ENCODE results near the gene AP2S1. TPM values are rescaled to one million over a fixed set of nuclear protein-coding genes. Genes with fewer than 3 reads are reported as not detected.
"Not testable (repeated sequence)": the region's sequence is repeated elsewhere in the genome, so short reads cannot be mapped to it uniquely, and the experiment has no call there.

AP2S1 gene
- polyA plus RNA-seq, 5 donors: 85.0 to 132 (median 108) TPM

DNA sequence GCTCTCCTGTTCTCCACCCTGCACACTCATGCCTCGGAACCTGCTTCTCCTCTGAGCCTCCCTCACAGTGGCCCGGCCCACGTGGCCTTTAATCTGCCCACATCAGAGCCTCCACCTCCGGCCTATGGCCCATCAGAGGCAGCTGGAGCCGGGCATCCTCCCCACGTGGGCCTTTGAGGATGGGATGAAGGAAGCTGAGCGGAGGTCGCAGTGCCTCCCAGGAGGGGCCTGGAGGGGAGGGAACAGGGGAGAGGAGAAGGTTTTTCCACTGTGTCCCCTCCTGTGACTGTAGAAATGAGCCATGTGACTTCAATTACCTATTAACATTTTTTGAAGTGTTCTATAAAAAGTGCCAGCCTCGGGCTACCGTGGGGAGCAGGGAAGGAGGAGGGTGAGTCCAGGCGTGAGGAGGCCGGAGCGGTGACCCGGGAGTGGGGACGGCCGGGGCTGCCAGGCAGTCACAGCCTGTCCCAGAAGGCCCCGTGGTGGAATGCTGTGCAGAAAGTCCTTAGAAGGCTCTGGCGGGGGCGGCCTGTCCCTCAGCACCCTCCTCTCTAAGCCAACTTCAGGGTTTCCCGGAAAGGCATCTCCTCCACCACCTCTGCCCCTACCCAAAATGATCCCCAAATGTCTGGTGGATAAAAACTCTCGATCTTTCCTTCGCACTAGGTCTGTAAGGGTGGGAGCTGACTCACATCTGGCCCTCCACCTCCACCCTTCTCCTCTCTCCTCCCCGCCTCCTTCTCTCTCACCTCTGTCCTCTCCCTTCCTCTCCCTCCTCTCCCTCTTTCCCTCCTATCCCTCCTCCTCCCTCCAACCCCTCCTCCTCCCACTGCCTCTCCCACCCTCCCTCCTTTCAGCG lies 37.4 kb downstream of the AP2S1 start:
- DNase-seq: no peak

DNA sequence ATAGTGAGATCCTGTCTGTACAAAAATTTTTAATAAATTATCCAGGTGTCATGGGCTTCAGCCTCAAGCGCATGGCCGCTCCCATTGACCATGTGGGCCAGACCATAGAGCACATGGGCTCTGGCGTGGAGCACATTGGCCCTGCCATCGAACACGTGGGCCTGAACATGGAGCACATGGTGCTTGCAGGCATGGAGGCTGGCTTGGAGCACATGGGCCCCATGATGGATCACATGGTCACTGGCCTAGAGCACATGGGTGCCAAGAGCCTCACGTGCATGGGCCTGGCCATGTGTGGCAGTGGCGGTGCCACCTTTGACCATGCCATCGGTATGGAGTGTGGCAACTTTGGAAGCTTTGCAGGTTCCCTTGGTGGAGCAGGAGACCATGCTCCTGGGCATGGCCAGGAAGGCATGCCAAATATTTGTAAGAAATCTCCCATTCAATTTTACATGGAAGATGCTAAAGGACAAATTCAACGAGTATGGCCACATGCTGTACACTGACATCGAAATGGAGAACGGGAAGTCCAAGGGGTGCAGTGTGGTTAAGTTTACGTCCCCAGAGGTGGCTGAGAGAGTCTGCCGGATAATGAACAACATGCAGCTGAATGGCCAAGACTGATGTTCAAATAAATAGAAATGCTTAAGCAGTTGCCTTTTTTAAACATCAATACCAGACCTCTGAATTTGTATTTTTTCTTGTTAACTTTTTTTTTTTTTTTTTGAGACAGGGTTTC lies 40.9 kb downstream of the AP2S1 start:
- DNase-seq: no peak

GRCh38 chr19:46806656-46807055 lies 44.0 kb downstream of the AP2S1 start:
- DNase-seq: no peak

DNA sequence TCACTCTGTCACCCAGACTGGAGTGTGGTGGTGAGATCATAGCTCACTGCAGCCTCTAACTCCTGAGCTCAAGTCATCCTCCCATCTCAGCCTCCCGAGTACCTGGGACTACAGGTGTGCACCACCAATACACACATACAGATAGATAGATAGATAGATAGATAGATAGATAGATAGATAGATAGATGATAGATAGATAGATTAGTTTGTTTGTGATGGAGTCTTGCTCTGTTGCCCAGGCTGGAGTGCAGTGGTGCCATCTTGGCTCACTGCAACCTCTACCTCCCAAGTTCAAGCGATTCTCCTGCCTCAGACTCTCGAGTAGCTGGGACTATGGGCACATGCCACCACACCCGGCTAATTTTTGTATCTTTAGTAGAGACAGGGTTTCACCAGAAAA lies 46.2 kb downstream of the AP2S1 start:
- not testable (repeated sequence) for DNase-seq

DNA sequence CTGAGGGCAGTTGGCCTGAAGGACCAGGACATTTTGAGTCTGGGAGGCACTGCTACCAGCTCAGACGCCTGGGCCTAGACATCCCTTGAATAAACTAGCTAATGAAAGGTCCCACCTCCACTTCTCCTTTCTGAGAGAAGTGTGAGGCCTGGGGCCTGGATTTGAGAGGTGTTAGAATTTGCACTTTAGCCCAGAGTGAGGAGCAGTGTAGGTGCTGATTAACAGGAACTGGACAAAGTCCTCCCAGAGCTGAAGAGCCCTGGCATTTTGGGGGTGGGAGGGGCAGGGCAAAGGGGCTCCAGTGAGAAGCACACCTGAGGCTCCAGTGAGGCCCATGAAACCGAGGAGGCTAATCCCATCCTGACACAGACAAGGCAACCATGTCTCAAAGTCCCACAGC lies 47.1 kb downstream of the AP2S1 start:
- no peak for DNase-seq

DNA sequence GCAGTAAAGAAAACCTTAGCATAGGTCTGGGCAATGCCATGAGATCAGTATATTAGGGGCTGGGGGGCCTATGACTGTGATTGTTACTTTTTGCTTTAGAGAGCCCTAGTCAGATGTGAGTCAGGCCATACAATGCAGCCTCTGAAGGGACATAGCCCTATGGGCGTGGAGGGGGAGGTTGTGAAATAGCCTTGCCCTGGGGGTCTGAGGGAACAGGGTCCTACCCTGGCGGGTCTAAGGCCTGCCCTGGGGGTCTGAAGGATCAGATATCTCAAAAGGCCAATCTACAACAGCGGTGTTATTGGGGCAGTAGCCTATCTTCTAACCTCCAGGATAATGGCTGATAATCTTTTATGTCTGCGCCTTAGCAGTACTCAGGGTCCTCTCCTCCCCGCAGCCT lies 48.5 kb downstream of the AP2S1 start:
- no peak for DNase-seq

DNA sequence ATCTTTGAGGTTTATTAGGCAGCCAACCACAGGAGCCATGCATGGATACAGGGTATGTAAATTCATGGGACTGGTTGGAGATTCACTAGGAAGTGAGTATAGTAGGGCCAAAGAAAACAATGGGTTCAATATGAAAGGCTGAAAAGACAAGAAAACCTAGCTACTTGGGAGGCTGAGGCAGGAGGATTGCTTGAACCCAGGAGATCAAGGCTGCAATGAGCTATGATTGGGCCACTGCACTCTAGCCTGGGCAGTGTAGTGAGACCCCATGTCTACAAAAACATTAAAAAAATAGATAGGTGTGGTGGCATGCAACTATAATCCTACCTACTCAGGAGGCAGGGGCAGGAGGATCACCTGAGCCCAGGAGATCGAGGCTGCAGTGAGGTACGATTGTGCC lies 51.9 kb downstream of the AP2S1 start:
- no peak for DNase-seq

- DNase-seq: no peak
These were observed 52.8 kb downstream of the AP2S1 start for GRCh38 chr19:46797881-46798280.

- no peak for DNase-seq
These were observed 58.7 kb downstream of the AP2S1 start for GRCh38 chr19:46791944-46792343.

- DNase-seq: no peak
These were observed 61.3 kb downstream of the AP2S1 start for GRCh38 chr19:46789371-46789770.

GRCh38 chr19:46788968-46789338 lies 61.7 kb downstream of the AP2S1 start:
- DNase-seq: no peak

GRCh38 chr19:46788262-46788967 lies 62.2 kb downstream of the AP2S1 start, which contains the start of gene SLC1A5:
TSS of gene SLC1A5 (minus strand) at chr19:46788594. CDS start at chr19:46787965, 629 bp downstream.
- peak; percentile 91 to 94 for DNase-seq

Other genes with a start within 250 kb of the AP2S1 start
- gene CALM3, start 249.5 kb downstream of the AP2S1 start, polyA plus RNA-seq (ENCODE audit: insufficient read depth in 1 of 5, insufficient read length in 5 of 5, low replicate concordance in 1 of 5): 100 to 1,000 TPM; 341 to 478 (median 376) TPM
- gene PTGIR, start 225.8 kb downstream of the AP2S1 start, polyA plus RNA-seq (ENCODE audit: insufficient read depth in 1 of 5, insufficient read length in 5 of 5, low replicate concordance in 1 of 5): 10 to 100 TPM in 4 of 5 donors, 1 to 10 TPM in 1; 7.6 to 13.6 (median 11.9) TPM
- 10 to 100 TPM in 2 of 5 donors, 1 to 10 TPM in 3; 6.7 to 12.3 (median 7.0) TPM for gene GNG8, start 214.6 kb downstream of the AP2S1 start, polyA plus RNA-seq (ENCODE audit: insufficient read depth in 1 of 5, insufficient read length in 5 of 5, low replicate concordance in 1 of 5)
- gene DACT3, start 189.7 kb downstream of the AP2S1 start, polyA plus RNA-seq (ENCODE audit: insufficient read depth in 1 of 5, insufficient read length in 5 of 5, low replicate concordance in 1 of 5): 10 to 100 TPM; 40.7 to 56.2 (median 45.9) TPM
- gene PRKD2, start 133.7 kb downstream of the AP2S1 start, polyA plus RNA-seq (ENCODE audit: insufficient read depth in 1 of 5, insufficient read length in 5 of 5, low replicate concordance in 1 of 5): 10 to 100 TPM; 33.7 to 59.4 (median 54.0) TPM
- gene FKRP, start 104.8 kb downstream of the AP2S1 start, polyA plus RNA-seq (ENCODE audit: insufficient read depth in 1 of 5, insufficient read length in 5 of 5, low replicate concordance in 1 of 5): 10 to 100 TPM; 20.0 to 30.4 (median 24.5) TPM
- 100 to 1,000 TPM in 1 of 5 donors, 10 to 100 TPM in 4; 62.2 to 105 (median 80.3) TPM for gene STRN4, start 104.4 kb downstream of the AP2S1 start, polyA plus RNA-seq (ENCODE audit: insufficient read depth in 1 of 5, insufficient read length in 5 of 5, low replicate concordance in 1 of 5)
- gene SLC1A5, start 62.3 kb downstream of the AP2S1 start, polyA plus RNA-seq (ENCODE audit: insufficient read depth in 1 of 5, insufficient read length in 5 of 5, low replicate concordance in 1 of 5): 100 to 1,000 TPM in 1 of 5 donors, 10 to 100 TPM in 4; 67.2 to 103 (median 73.2) TPM
- 10 to 100 TPM; 36.7 to 45.7 (median 41.0) TPM for gene ARHGAP35, start 10.2 kb upstream of the AP2S1 start, polyA plus RNA-seq (ENCODE audit: insufficient read depth in 1 of 5, insufficient read length in 5 of 5, low replicate concordance in 1 of 5)
- 1 to 10 TPM in 4 of 5 donors, under 1 TPM in 1; 0.70 to 1.9 (median 1.5) TPM for gene NPAS1, start 169.0 kb upstream of the AP2S1 start, polyA plus RNA-seq (ENCODE audit: insufficient read depth in 1 of 5, insufficient read length in 5 of 5, low replicate concordance in 1 of 5)
- 10 to 100 TPM in 2 of 5 donors, 1 to 10 TPM in 3; 9.3 to 21.9 (median 10.0) TPM for gene TMEM160, start 197.8 kb upstream of the AP2S1 start, polyA plus RNA-seq (ENCODE audit: insufficient read depth in 1 of 5, insufficient read length in 5 of 5, low replicate concordance in 1 of 5)